ENCODE measurements around the gene PARVG.

PARVG gene

GRCh38 chr22:44199866-44200265, 19.1 kb downstream of the PARVG start:
- DNase-seq, result no peak

DNA sequence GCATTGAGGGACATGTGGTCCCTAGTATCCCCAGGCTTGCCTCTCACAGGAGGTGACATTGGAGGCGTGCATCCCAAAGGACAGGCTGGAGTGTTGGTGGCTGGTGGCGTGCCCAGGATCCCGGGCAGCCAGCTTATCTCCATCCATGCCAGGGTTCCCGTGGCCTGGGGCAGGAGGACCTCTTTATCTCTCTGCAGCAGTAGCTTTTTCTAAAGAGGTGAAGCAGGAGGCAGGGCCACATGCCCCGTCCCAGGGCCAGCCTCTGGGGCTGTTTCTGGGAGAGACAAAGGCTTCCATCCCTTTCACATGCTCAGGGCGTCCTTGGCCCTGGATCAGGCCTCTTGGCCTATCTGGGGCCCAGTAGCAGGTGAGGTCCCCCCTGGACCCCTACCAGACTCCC, 19.7 kb downstream of the PARVG start:
- DNase-seq, result no peak

- no peak for DNase-seq
Observed at GRCh38 chr22:44200855-44201550, 20.3 kb downstream of the PARVG start.

GRCh38 chr22:44201665-44202064, 20.9 kb downstream of the PARVG start:
- DNase-seq, result no peak

GRCh38 chr22:44202261-44202789, 21.6 kb downstream of the PARVG start:
- no peak for DNase-seq

GRCh38 chr22:44203203-44203602, 22.5 kb downstream of the PARVG start:
- DNase-seq, result no peak

- no peak for DNase-seq
Observed at GRCh38 chr22:44204739-44205515, 24.2 kb downstream of the PARVG start.

- no peak for DNase-seq
Observed at GRCh38 chr22:44205516-44206329, 25.0 kb downstream of the PARVG start.

DNA sequence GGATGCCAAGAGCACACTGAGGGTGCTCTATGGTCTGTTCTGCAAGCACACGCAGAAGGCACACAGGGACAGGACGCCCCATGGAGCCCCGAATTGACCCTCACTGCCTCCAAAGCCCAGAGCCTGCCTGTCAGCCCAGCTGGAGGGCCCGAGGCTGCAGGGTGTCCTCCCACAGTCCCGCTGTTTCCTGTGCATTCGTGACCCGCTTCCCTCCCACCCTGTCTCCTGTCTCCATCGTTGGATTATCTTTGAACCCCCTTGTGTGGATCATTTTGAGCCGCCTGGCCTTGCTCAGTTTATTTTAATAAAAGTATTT, 25.6 kb downstream of the PARVG start:
- no peak for DNase-seq

GRCh38 chr22:44206696-44207095, 26.0 kb downstream of the PARVG start:
- DNase-seq, result no peak

GRCh38 chr22:44207173-44207980, 26.7 kb downstream of the PARVG start:
- DNase-seq, result no peak

DNA sequence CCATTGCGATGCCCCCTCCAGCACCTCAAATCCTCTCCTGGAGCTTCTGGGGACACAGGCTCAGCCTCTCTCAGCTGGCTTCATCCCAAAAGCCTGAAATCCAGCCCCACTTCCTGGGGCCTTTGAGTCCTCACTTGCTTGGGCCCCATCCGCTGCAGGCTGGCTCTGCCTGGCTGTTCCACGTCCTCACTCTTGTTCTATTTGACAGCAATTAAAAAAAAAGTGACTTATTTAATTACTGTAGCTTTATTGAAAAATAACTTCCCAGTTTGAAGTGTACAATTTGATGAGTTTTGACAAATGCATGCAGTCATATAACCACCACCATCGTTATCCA, 27.2 kb downstream of the PARVG start:
- no peak for DNase-seq

GRCh38 chr22:44209343-44209742, 28.6 kb downstream of the PARVG start:
- DNase-seq, result no peak

DNA sequence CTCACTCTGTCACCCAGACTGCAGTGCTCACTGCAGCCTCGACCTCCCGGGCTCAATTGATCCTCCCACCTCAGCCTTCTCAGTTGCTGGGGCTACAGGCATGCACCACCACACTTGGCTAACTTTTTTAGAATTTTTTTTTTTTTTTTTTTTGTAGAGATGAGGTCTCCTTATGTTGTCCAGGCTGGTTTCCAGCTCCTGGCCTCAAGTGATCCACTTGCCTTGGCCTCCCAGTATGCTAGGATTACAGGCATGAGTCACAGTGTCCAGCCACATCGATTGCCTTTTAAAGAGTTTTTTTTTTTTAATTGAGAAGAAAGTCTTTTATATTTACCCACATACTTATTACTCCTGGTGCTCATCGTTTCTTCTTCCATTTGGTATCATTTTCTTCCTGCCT, 30.0 kb downstream of the PARVG start:
- DNase-seq, result no peak

DNA sequence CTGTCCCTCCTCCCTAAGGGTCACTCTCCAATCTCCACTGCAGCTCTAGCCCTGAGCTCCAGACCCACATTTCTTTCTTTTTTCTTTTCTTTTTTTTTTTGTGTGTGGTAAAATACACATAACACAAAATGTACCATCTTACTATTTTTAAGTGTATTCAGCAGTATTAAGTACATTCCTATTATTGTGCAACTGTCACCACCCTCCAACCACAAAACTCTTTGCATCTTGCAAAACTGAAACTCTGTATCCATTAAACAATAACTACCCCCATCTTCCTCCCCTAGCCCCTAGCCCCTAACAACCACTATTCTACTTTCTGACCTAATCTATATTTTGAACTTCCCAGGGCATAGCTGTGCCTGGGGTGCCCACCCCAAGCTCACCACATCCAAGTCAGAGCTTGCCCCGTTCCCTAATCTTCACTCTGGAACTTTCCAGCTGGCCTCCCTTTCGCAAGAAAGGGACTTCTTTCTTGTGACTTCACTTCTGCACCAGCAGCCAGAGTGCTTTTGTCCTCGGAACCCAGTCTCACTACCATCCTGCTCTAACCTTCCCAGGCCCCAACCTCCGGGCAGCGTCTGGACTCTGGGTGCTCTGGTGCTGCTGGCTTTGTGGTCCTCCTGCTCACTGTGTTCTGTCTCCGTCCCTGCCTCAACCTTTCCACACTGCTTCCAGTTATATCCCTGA, 30.7 kb downstream of the PARVG start:
- no peak for DNase-seq

DNA sequence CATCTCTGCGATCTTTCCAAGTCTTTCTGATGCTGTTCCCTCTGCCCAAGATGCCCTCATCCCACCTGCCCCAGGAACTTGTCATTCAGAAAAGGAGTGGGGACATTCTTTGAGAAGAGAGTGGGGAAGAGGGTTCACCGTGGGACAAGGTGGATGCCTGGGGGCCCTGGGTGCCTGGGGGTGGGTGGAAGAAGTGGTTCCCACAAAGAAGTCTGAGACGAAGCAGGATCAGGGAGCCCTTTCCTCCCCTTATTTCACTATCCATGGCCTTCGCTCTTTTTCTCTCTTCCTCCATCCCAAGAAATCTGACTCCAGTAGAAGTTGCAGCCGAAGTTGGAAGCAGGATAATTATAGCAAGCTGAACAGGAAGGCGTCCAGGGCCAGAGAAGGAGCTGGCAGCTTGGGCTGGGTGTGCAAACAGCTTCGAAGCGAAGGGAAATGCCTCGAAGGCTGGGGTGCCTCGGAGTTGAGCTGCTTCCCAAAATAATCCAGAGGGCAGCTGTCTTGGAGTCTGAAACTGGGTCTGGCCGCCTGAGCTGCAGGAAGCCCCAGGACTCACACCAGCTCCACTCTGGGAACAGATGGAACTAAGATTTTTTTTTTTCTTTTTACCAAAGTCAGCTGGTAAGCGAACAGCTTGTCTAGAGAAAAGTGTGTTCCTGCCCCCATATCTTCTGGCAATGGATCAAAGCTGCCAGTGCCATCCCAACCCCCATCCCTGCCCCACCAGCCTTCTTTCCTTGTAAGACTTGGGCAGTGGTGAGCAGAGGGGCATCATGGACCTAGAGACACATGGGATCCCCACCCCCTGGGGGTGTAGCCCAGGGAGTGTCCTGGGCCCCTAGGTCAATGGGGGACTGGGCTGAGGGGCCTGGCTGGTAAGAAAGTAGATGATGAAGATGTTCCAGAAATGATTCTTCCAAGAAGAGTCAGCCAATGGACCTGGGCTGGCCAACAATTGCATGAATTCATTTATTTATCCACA, 31.5 kb downstream of the PARVG start:
- DNase-seq, result no peak

DNA sequence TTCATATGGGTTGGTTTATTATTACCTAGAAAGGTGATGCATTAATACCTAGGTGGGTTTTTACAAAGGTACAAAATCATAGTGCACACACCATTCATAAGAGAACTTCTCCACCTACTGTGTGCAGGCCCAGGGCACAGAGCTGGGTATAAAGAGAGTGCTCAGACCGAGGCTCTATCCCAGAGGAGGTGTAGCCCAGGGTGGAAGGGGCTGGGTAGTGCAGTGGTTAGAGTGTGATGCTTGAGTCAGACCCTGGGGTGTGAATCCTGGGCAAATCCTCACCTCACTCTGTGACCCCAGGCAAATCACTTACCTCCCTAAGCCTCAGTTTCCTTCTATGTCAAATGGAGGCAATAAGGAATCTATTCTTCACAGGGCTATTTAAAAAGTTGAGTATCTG, 32.2 kb downstream of the PARVG start:
- no peak for DNase-seq

GRCh38 chr22:44213489-44214043, 32.8 kb downstream of the PARVG start:
- no peak for DNase-seq

DNA sequence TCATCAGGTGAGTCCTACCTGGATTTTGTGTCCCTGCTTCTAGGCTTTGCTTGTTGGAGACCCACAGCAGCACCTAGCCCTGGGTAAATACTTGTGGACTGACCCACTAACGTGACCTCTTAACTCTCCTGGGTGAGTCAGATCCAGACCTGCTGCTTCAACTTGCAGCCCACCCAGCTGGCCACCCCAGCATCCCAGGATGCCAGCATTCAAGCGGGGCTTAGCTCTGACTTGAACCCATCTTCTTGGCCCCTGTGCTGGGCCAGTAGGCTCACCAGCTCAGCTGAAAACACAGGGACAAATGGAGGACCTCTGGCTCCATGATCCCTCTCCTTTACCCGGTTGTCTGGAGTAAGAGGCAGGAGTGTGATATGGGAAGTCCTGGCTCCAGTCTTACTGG, 33.5 kb downstream of the PARVG start:
- DNase-seq, result no peak

GRCh38 chr22:44214764-44215163, 34.0 kb downstream of the PARVG start:
- DNase-seq, result no peak

GRCh38 chr22:44215287-44215686, 34.6 kb downstream of the PARVG start:
- no peak for DNase-seq

Data from NCI-H2029 treated with DMSO at 0.1 percent for 48 hours (cell line).